PC-9 (cell line): Measurements from ENCODE around the gene CTNND2.

Experiments
- CTCF ChIP-seq: fragments of 200-600 bp; sonication (generic); conservative IDR thresholded peaks from 2 replicates; pipeline ENCODE4 v1.6.1; 2017; ENCODE audit warnings: mixed run types, antibody characterized with exemption, mild to moderate bottlenecking, moderate library complexity
- EZH2 ChIP-seq: fragments of 200-600 bp; sonication (generic); IDR thresholded peaks from 2 replicates; pipeline ENCODE4 v1.8.0; 2017; ENCODE audit warnings: antibody characterized with exemption, low read depth

- no peak for TF ChIP-seq CTCF
- TF ChIP-seq EZH2, result no peak
Measured at GRCh38 chr5:11452852-11453251, 451.4 kb downstream of the CTNND2 start.
